8988T (cell line): ENCODE data around the gene DIS3L2.
"Not testable (repeated sequence)": the region's sequence is repeated elsewhere in the genome, so short reads cannot be mapped to it uniquely, and the experiment has no call there.

ENCODE experiments used
- DNase-seq: peaks from one replicate; pipeline ENCODE4 v3.0.0; 2011

Gene DIS3L2

DNA sequence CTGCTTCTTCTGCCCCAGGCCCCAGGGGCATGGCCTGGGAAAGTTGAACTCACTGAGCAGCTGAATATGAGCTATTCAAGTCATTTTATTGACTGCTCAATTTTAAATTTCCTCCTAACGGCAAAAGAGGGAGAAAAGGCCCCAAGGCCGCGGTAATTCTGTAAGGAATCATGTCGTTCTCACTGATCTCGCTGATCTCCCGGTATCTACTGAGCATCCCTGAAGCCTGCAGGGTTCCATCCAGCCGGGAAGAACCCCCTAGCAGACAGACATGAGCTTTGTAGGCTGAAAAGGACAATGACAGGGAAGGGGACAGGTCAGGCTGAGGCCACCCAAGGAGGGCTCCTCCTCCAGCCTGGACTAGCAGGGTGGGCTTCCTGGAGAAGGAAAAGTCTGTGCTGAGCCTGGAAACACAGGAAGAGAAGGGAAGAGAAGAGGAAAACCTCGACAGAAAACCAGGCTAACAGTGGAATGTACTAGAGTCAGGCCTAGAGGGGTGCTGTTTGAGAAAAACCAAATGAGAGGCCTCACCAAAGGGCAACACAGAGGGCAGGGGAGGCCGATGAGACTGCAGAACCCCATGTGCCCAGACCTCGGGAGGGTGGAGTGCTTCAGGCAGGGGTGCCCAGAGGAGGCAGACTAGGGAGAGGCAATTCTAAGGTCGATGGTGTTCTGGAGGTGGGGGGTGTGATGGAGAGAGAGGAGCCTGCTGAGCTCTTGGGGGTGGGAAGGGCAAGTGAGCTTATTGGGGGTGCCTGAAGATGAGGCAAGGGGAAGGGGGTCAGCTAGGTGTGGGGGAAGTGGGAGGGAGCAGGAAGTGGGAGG, 32.4 kb upstream of the DIS3L2 start:
- no peak for DNase-seq

- peak; percentile 95 for DNase-seq
Measured at GRCh38 chr2:231929961-231930592, 31.4 kb upstream of the DIS3L2 start.

- DNase-seq, result no peak
Measured at GRCh38 chr2:231930593-231931281, 30.8 kb upstream of the DIS3L2 start.

DNA sequence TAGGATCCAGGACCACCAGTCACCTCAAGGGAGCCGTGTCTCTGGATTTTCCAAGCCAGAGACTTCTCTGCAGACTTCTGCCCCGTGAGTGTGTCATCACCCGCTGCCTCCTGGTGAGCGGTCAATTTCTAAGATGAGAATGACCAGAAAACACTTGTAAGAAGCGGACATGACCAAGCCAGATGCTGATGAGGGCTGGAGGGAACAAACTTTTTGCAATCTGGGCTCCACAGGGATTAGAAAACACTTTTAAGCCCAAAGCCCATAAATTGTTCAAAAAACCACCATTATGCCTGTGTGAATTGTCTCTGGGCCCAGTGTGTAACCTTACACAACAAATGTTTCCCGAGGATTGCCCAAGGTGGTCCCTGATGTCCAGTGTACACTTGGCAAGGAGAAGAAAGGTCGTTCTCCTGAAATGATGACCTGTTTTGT, 30.0 kb upstream of the DIS3L2 start:
- no peak for DNase-seq

GRCh38 chr2:231932711-231932970, 28.9 kb upstream of the DIS3L2 start:
- no peak for DNase-seq

- DNase-seq, result no peak
Measured at GRCh38 chr2:231932985-231933915, 28.3 kb upstream of the DIS3L2 start.

GRCh38 chr2:231933916-231934401, 27.6 kb upstream of the DIS3L2 start:
- no peak for DNase-seq

DNA sequence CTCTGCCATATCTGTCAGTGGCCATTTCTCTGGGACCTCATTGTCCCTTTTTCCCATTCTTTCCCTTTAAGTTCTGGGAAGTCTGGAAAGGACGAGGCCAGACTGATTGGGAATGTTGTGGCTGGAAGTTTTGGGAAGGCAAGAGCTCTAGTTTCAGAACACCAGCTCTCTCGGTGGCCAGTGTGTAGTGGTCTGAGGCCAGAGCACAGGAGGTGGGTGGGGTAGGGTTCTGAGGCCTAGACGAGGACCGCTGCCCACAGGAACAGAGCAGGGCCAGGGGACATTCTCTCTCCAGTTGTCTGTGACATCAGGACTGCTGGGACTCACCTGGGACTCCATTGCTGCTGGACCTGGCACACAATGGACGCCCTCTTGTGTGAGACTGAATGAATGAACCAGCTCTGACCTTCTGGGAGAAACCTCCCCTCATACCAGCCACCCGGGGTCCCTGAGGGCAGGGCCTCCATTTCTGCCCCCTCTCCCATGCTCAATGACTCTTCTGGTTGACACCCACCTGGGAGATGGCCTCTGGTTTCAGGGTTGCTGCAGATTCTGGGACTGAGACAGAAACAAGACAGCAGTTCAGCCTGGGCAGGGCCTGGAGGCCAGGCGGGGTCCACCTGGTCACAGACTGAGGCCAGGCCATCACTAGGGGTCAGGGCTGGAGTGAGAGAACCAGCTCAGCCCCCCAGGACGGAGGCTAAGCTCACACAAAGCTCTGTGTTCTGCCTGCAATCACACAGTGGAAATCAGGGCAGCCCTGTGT, 26.9 kb upstream of the DIS3L2 start:
- DNase-seq, result no peak

DNA sequence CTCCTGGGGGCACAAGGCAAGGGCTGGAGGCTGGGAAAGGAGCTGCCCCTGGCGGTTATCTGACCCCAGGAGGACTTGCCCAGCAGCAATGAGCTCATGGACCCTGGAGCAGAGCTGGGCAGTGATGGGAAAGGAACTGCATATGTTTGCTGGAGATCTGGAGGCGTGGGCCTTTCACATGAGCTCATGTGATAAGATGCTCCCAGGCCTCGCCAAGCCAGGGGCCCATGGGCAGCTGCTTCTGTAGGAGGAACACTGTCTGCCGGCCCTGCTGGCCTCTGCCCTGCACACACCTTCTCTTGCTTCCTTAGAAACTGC, 26.3 kb upstream of the DIS3L2 start:
- DNase-seq, result no peak

- DNase-seq, result no peak
Measured at GRCh38 chr2:231935815-231936214, 25.7 kb upstream of the DIS3L2 start.

GRCh38 chr2:231936491-231936890, 25.0 kb upstream of the DIS3L2 start:
- DNase-seq, result no peak

DNA sequence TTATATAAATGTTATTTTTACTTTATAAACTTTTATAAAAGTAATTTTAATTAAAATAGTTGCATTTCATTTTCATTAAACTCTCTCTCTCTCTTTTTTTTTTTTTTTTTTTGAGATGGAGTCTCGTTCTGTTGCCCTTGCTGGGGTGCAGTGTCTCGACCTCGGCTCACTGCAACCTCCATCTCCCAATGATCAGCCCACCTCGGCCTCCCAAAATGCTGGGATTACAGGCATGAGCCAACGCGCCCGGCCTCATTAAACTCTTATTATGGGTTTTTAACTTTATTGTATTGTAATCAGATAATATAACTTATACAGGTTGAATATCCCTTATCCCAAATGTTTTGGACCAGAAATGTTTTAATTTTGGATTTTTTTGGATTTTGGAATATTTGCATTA, 24.5 kb upstream of the DIS3L2 start:
- DNase-seq, result no peak

GRCh38 chr2:231939022-231939421, 22.5 kb upstream of the DIS3L2 start:
- no peak for DNase-seq

GRCh38 chr2:231940795-231941194, 20.7 kb upstream of the DIS3L2 start:
- DNase-seq, result no peak

GRCh38 chr2:231941673-231942072, 19.8 kb upstream of the DIS3L2 start:
- no peak for DNase-seq

- DNase-seq, result no peak
Measured at GRCh38 chr2:231942180-231942579, 19.3 kb upstream of the DIS3L2 start.

GRCh38 chr2:231946241-231946814, 15.2 kb upstream of the DIS3L2 start:
- no peak for DNase-seq

- not testable (repeated sequence) for DNase-seq
Measured at GRCh38 chr2:231947112-231947511, 14.4 kb upstream of the DIS3L2 start.

DNA sequence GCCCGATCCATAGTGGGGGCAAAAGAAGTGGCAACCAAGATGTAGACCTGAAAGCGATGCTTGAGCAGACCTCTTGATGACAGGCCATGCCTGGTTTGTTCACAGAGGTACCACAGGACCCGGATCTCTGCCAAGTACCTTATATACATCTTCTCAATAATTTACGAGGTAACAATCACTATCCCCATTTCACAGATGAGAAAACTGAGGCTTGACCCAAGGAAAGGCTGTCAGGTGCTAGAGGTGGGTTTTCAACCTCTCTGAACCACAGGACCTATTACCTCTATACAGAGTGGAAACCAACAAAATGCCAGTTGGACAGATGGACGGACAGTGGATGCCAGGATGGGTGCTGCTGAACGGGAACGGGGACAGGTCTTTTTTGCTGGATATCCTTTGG, 13.8 kb upstream of the DIS3L2 start:
- DNase-seq, result no peak

GRCh38 chr2:231951452-231952035, 10.0 kb upstream of the DIS3L2 start:
- DNase-seq, result no peak

DNA sequence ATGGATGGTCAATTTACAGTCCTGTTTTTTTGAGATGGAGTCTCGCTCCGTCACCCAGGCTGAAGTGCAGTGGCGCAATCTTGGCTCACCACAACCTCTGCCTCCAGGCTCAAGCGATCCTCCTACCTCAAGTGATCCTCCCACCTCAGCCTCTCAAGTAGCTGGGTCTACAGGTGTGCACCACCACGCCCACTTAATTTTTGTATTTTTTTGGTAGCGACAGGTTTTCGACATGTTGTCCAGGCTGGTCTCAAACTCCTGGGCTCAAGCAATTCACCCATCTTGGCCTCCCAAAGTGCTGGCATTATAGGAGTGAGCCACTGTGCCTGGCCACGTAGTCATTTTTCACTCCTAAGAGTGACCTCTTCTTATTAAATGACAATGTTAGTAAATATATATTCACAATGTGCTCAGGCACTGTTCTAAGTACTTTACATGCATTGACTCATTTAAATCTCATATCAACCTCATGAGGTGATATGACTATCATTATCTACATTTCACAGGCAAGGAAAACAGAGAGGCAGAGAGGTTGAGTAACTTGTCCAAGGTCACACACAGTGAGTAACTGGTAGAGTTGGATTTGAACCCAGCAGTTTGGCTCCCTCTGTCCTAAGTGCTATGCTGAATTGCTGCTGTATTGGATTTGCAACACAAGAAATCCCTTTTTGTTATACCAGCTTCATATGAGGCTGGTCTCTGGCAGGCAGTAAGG, 5.6 kb upstream of the DIS3L2 start:
- no peak for DNase-seq
